Testis (tissue), 3 donors: ENCODE data around the gene HDAC7. TPM values are rescaled to one million over a fixed set of nuclear protein-coding genes. Genes with fewer than 3 reads are reported as not detected.

ENCODE experiments used
- DNase-seq: peaks from one replicate; pipeline ENCODE4 v3.0.0-alpha.2; 2019
- H3K27ac ChIP-seq, 2 donors: fragments of 200-600 bp; sonication (generic); one replicate each; pipeline ENCODE4 v1.5.1; 2019
- H3K27me3 ChIP-seq: fragments of 200-600 bp; sonication (generic); one replicate; pipeline ENCODE4 v1.5.1; 2019
- H3K36me3 ChIP-seq: fragments of 200-600 bp; sonication (generic); one replicate; pipeline ENCODE4 v1.5.1; 2017; ENCODE audit warnings: low read depth; ENCODE audit errors: missing control alignments
- H3K4me1 ChIP-seq: fragments of 200-600 bp; sonication (generic); one replicate; pipeline ENCODE4 v1.5.1; 2019
- H3K4me3 ChIP-seq, 2 donors: fragments of 200-600 bp; sonication (generic); one replicate each; pipeline ENCODE4 v1.5.1; 2017 to 2019
- H3K9me3 ChIP-seq: fragments of 200-600 bp; sonication (generic); one replicate; pipeline ENCODE4 v1.5.1; 2017
- CTCF ChIP-seq, 3 experiments: fragments of 450-650 bp in 2 of 3; fragments of 200-600 bp in 1 of 3; sonication (generic) in 1 of 3; IDR thresholded peaks; one replicate each; pipeline ENCODE4 v1.5.1; 2016 to 2019; ENCODE audit warnings: antibody characterized with exemption in 3 of 3, mild to moderate bottlenecking in 2 of 3, moderate library complexity in 1 of 3
- POLR2A ChIP-seq: fragments of 450-650 bp; IDR thresholded peaks from one replicate; pipeline ENCODE4 v1.6.1; 2017; ENCODE audit warnings: antibody characterized with exemption, mild to moderate bottlenecking, moderate library complexity
- WGBS, 2 donors: methylation state at CpG; one replicate each; pipeline ENCODE4 v1.1.5; 2018; 5-methylcytosine and 5-hydroxymethylcytosine counted together
- intact Hi-C: fragments of 100-400 bp; cut with DNase I; formaldehyde crosslinking; loops from one replicate; pipeline ENCODE4 v1.15.1; 2023; ENCODE audit warnings: low total_unique reads
- polyA plus RNA-seq: library from polyadenylated mRNA; stranded (reverse); fragments of 350-450 nt; fragmentation: Illumina TruSeq; extraction: RNeasy Lipid Tissue Mini Kit (QIAGEN cat#74804); gene quantifications from one replicate; pipeline ENCODE4 v1.2.3, GENCODE V29; 2014; ENCODE audit warnings: low read depth, low replicate concordance; ENCODE audit not compliant: insufficient read depth
- total RNA-seq, 2 donors: library from RNA; depleted of rRNA; stranded (reverse); fragments of >200 nt; gene quantifications; one replicate each; pipeline ENCODE4 v1.2.3, GENCODE V29; 2016

HDAC7 gene
- total and polyA plus RNA-seq, 3 donors from 2014 or later = 28.2 to 70.0 (median 39.9) TPM

- Histone ChIP-seq H3K27ac (no peak overlapping the region), H3K9me3 (no peaks in the 10 kb centered on the region), H3K4me1 (peaks cover 4% of the 10 kb centered on the region), H3K27me3 (no peaks in the 10 kb centered on the region), H3K4me3 (no peak overlapping the region), H3K36me3 (no peaks in the 10 kb centered on the region)
- DNase-seq = no peak
- TF ChIP-seq POLR2A = no peak
- no peak for TF ChIP-seq CTCF (IDR thresholded peaks at IDR 0.05)
- WGBS, 2 donors = 79 to 84% methylated on average over 8 to 20 of the region's 20 CpGs
- intact Hi-C loops = no loop called here
Measured at GRCh38 chr12:47783821-47784819, 35.6 kb downstream of the HDAC7 start.

DNA sequence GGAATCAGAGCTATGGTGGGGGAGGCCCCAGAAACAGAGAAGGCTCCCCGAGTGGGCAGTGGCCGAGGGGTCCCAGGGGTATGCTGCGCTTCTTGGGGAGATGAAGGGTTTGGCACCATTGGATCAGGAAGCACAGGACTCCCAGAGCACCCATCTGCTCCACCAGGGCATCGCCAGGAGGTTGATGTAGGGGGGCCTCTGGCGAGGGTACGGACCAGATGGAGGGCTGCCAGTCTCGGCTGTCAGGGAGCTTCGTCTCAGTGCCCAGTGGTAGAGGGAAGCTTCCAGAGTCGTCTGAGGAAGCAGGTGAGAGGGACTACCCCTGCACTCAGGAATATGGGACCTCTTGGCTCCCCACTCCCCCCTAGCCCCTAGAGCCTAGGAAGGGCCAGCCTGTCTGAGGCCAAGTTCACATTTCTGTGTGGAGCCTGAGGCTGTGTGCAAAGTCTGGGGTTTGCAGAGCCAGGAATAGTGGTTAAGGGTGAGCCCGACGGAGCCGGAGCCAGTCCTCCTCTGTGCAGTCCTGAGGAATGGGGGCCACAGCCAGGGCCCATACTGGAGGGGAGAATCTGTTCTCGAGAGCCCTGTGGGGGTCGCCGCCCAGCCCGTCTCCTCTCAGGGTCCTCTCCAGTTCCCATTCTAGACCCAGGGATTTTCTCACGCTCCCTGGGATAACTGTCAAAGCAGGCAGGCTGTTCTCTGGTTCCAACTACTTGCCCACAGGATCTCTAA is 36.5 kb downstream of the HDAC7 start:
- WGBS, 2 donors = 71 to 77% methylated on average over 13 to 17 of the region's 17 CpGs
- Histone ChIP-seq H3K4me3 (no peak overlapping the region), H3K4me1 (peaks cover 11% of the 10 kb centered on the region), H3K27me3 (no peaks in the 10 kb centered on the region), H3K9me3 (no peaks in the 10 kb centered on the region), H3K27ac (no peak overlapping the region), H3K36me3 (no peaks in the 10 kb centered on the region)
- TF ChIP-seq CTCF (IDR thresholded peaks at IDR 0.05) (no peak), POLR2A (no peak)
- intact Hi-C loops = no loop called here
- no peak for DNase-seq

DNA sequence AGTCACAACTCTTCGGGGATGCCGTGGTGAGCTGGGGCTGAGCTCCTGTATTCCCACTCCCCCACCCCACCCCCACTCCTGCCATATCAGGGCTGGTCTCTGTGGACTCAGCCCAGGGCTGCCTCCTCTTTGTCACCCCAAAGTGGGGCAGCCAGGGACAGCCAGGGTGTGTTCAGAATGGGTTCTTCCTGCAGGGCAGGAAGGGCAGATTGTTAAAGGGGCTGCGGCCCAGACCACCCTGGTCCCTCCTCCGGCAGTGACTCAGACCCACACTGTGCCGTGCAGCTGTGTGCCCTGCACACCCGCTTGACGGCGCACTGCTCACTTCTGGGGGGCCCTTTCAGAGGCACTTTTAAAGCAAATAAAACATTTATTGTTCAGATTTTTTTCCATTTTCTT is 37.3 kb downstream of the HDAC7 start:
- Histone ChIP-seq H3K9me3 (no peaks in the 10 kb centered on the region), H3K27ac (no peak overlapping the region), H3K27me3 (no peaks in the 10 kb centered on the region), H3K4me3 (no peak overlapping the region), H3K4me1 (peaks cover 18% of the 10 kb centered on the region), H3K36me3 (no peaks in the 10 kb centered on the region)
- DNase-seq = no peak
- no peak for TF ChIP-seq POLR2A
- intact Hi-C loops = no loop called here
- WGBS, 2 donors = 72 to 89% methylated on average over 6 to 8 of the region's 8 CpGs

GRCh38 chr12:47781479-47782371 is 38.0 kb downstream of the HDAC7 start:
- H3K9me3 ChIP-seq = no peaks in the 10 kb centered on the region
- WGBS, 2 donors = 76 to 89% methylated on average over 5 to 13 of the region's 13 CpGs
- no peak for DNase-seq
- H3K27ac ChIP-seq = no peak overlapping the region
- intact Hi-C loops = no loop called here
- no peak for TF ChIP-seq POLR2A
- TF ChIP-seq CTCF (IDR thresholded peaks at IDR 0.05) = no peak
- H3K36me3 ChIP-seq = no peaks in the 10 kb centered on the region
- no peaks in the 10 kb centered on the region for H3K27me3 ChIP-seq
- peaks cover 24% of the 10 kb centered on the region for H3K4me1 ChIP-seq
- H3K4me3 ChIP-seq = no peak overlapping the region
